ENCODE data around the gene ARMCX4.
"Not testable (repeated sequence)": the region's sequence is repeated elsewhere in the genome, so short reads cannot be mapped to it uniquely, and the experiment has no call there.

ARMCX4 gene

GRCh38 chrX:101491943-101492342 lies 6.7 kb downstream of the ARMCX4 start:
- H3K36me3 ChIP-seq (ENCODE audit: control insufficient read depth, insufficient read depth, low read length) = no peaks in the 10 kb centered on the region

GRCh38 chrX:101493225-101493624 lies 8.0 kb downstream of the ARMCX4 start:
- H3K27me3 ChIP-seq (ENCODE audit: control insufficient read depth, insufficient read depth, low read length) = no peaks in the 10 kb centered on the region
- H3K4me3 ChIP-seq (ENCODE audit: low read length) = no peak overlapping the region
- H3K4me1 ChIP-seq (ENCODE audit: control insufficient read depth, insufficient read depth, low read length) = peaks cover 6% of the 10 kb centered on the region
- no peak overlapping the region for H3K27ac ChIP-seq (ENCODE audit: low read depth, low read length)
- H3K36me3 ChIP-seq (ENCODE audit: control insufficient read depth, insufficient read depth, low read length) = no peaks in the 10 kb centered on the region
- no peak overlapping the region for H3K9ac ChIP-seq (ENCODE audit: low read length)

More at GRCh38 chrX:101491943-101492342, 6.7 kb downstream of the ARMCX4 start:
- Histone ChIP-seq H3K9ac (ENCODE audit: low read length) (no peak overlapping the region), H3K27ac (ENCODE audit: low read depth, low read length) (no peak overlapping the region), H3K4me1 (ENCODE audit: control insufficient read depth, insufficient read depth, low read length) (peaks cover 6% of the 10 kb centered on the region), H3K4me3 (ENCODE audit: low read length) (no peak overlapping the region), H3K27me3 (ENCODE audit: control insufficient read depth, insufficient read depth, low read length) (no peaks in the 10 kb centered on the region)

GRCh38 chrX:101502929-101503328 lies 17.7 kb downstream of the ARMCX4 start:
- not testable (repeated sequence) for H3K9ac ChIP-seq (ENCODE audit: low read length); H3K36me3 ChIP-seq (ENCODE audit: control insufficient read depth, insufficient read depth, low read length); H3K27me3 ChIP-seq (ENCODE audit: control insufficient read depth, insufficient read depth, low read length); H3K27ac ChIP-seq (ENCODE audit: low read depth, low read length); H3K4me3 ChIP-seq (ENCODE audit: low read length); H3K4me1 ChIP-seq (ENCODE audit: control insufficient read depth, insufficient read depth, low read length)

GRCh38 chrX:101507372-101507771 lies 22.1 kb downstream of the ARMCX4 start:
- Histone ChIP-seq H3K9ac (ENCODE audit: low read length) (no peak overlapping the region), H3K4me1 (ENCODE audit: control insufficient read depth, insufficient read depth, low read length) (no peaks in the 10 kb centered on the region), H3K27me3 (ENCODE audit: control insufficient read depth, insufficient read depth, low read length) (no peaks in the 10 kb centered on the region)

GRCh38 chrX:101507986-101508385 lies 22.7 kb downstream of the ARMCX4 start:
- no peaks in the 10 kb centered on the region for H3K27me3 ChIP-seq (ENCODE audit: control insufficient read depth, insufficient read depth, low read length)
- H3K36me3 ChIP-seq (ENCODE audit: control insufficient read depth, insufficient read depth, low read length) = no peaks in the 10 kb centered on the region
- no peak overlapping the region for H3K9ac ChIP-seq (ENCODE audit: low read length)
- no peak overlapping the region for H3K4me3 ChIP-seq (ENCODE audit: low read length)
- no peaks in the 10 kb centered on the region for H3K4me1 ChIP-seq (ENCODE audit: control insufficient read depth, insufficient read depth, low read length)
- no peak overlapping the region for H3K27ac ChIP-seq (ENCODE audit: low read depth, low read length)

More at GRCh38 chrX:101507372-101507771, 22.1 kb downstream of the ARMCX4 start:
- no peak overlapping the region for H3K27ac ChIP-seq (ENCODE audit: low read depth, low read length)
- H3K36me3 ChIP-seq (ENCODE audit: control insufficient read depth, insufficient read depth, low read length) = no peaks in the 10 kb centered on the region
- no peak overlapping the region for H3K4me3 ChIP-seq (ENCODE audit: low read length)

GRCh38 chrX:101530944-101531343 lies 45.7 kb downstream of the ARMCX4 start:
- Histone ChIP-seq H3K4me3 (ENCODE audit: low read length) (no peak overlapping the region), H3K27me3 (ENCODE audit: control insufficient read depth, insufficient read depth, low read length) (no peaks in the 10 kb centered on the region), H3K36me3 (ENCODE audit: control insufficient read depth, insufficient read depth, low read length) (no peaks in the 10 kb centered on the region), H3K27ac (ENCODE audit: low read depth, low read length) (no peak overlapping the region), H3K4me1 (ENCODE audit: control insufficient read depth, insufficient read depth, low read length) (no peaks in the 10 kb centered on the region), H3K9ac (ENCODE audit: low read length) (no peak overlapping the region)

Data from rectal smooth muscle tissue (tissue), 1 donor.